ENCODE results near the gene TNPO1.

DNA sequence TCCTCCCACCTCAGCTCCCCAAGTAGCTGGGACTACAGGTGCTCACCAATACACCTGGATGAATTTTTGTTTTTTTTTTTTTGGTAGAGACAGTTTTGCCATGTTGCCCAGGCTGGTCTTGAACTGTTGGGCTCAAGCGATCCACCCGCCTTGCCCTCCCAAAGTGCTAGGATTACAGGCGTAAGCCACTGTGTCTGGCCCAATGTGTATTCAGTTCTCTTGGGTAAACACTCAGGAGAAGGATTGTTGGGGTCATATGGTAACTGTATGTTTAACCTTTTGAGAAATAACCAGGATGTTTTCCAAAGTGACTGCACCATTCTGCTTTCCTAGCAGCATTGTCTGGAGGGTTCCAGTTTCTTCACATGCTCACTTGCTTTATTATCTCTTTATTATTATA, 67.4 kb downstream of the TNPO1 start:
- TF ChIP-seq, protein P1, sequence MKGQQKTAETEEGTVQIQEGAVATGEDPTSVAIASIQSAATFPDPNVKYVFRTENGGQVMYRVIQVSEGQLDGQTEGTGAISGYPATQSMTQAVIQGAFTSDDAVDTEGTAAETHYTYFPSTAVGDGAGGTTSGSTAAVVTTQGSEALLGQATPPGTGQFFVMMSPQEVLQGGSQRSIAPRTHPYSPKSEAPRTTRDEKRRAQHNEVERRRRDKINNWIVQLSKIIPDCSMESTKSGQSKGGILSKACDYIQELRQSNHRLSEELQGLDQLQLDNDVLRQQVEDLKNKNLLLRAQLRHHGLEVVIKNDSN (IDR thresholded peaks at IDR 0.05): no peak
- TF ChIP-seq TCF12 (IDR thresholded peaks at IDR 0.05; ENCODE audit: low read depth) (no peak), EGR1 (IDR thresholded peaks at IDR 0.05) (no peak), NFIC (IDR thresholded peaks at IDR 0.05) (no peak), EP300 (IDR thresholded peaks at IDR 0.05; ENCODE audit: borderline replicate concordance) (no peak), RAD21 (IDR thresholded peaks at IDR 0.05; ENCODE audit: low read depth) (no peak), CEBPB (IDR thresholded peaks at IDR 0.05) (no peak), TAF1 (IDR thresholded peaks at IDR 0.05; ENCODE audit: low read depth) (no peak)
- TF ChIP-seq, protein P2, sequence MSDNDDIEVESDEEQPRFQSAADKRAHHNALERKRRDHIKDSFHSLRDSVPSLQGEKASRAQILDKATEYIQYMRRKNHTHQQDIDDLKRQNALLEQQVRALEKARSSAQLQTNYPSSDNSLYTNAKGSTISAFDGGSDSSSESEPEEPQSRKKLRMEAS (IDR thresholded peaks at IDR 0.05): no peak

Measured in Ishikawa (cell line).